HG02642 (cell line): ENCODE measurements around the gene ANKRD29.
"Not testable (repeated sequence)": the region's sequence is repeated elsewhere in the genome, so short reads cannot be mapped to it uniquely, and the experiment has no call there.

Experiments
- ATAC-seq: cut with Tn5 transposase; IDR thresholded peaks from one replicate; pipeline ENCODE4 v1.9.1; 2021; ENCODE audit warnings: mild to moderate bottlenecking; ENCODE audit not compliant: unreplicated experiment, poor library complexity

The ANKRD29 gene

DNA sequence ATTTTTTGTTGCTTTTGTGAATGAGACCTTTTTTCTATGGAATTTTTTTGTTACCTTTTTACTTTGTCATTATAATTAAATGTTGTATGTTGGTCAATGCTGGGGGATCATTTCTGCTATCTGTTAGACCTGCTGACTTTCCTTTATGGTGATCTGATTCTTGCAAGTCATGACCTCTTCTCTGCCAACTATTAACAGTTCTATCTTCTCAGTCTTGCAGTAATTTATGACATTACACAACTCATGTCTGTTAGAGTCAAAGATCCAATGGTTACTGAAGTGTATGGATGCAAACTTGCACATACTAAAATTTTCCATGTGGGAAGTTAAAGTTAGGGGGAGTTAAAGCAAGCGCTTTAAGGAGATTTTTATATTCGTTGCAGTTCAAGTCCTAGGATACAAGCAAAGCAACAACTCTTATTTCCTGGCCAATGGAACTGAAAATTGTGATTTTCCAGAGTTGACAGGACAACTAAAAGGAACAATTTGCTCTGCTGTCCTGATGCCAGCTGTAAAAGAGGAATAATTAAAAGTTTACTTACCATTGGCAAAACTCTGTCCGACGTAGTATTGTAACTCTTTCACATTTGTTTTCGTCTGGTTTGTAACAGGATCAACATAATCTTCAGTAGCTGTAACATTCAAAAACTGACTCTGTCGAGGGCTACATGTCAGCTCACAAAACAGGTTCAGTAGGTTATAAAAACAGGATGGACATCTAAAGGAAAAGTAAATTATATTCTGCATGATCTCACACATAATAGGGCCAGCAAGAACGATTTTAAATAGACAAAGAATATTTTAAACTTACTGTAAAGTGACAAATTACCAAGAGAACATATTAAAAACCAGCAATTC lies 94.2 kb downstream of the ANKRD29 start:
- no peak for ATAC-seq

- ATAC-seq = no peak
Observed at GRCh38 chr18:23567671-23568070, 95.0 kb downstream of the ANKRD29 start.

DNA sequence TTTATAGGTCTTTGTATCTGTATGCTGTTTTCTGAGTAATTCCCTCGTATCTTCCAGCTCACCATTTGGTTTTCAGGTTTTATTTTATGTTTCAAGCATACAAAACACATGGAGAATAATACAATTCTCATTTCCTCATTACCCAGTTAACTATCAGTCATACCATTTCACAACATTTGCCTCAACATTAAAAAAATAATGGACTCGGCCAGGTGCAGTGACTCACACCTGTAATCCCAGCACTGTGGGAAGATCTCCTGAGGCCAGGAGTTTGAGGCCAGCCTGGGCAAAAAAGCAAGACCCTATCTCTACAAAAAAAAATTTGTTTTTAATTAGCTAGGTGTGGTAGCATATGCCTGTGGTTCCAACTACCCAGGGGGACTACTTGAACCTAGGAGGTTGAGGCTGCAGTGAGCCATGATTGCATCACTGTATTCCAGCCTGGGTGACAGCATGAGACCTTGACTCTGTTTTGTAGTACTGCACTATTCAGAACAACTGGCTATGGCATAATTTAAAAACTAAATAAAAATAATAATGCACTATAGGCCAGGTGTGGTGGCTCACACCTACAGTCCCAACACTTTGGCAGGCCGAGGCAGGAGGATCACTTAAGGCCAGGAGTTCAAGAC lies 96.7 kb downstream of the ANKRD29 start:
- ATAC-seq = no peak

DNA sequence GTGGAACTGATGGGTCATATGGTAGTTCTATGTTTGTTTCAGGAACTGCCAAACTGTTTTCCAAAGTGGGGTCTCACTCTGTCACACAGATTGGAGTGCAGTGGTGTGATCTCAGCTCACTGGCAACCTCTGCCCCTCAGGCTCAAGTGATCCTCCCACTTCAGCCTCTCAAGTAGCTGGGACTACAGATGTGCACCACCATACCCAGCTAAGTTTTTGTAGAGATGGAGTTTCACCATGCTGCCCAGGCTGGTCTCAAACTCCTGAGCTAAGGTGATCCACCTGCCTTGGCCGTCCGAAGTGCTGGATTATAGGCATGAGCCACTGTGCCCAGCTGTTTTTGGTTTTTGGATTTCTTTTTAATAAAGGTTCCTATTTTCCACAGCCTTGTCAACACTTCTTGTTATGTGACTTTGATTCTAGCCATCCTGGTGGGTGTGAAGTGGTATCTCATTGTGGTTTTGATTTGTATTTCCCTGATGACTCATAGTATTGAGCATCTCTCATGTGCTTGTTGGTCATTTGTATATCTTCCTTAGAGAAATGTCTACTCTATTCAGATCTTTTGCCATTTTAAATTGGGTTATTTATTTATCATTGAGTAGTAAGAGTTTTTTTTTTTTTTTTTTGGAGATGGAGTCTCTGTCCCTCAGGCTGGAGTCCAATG lies 99.2 kb downstream of the ANKRD29 start:
- no peak for ATAC-seq

GRCh38 chr18:23560186-23560585 lies 102.5 kb downstream of the ANKRD29 start:
- ATAC-seq = no peak

DNA sequence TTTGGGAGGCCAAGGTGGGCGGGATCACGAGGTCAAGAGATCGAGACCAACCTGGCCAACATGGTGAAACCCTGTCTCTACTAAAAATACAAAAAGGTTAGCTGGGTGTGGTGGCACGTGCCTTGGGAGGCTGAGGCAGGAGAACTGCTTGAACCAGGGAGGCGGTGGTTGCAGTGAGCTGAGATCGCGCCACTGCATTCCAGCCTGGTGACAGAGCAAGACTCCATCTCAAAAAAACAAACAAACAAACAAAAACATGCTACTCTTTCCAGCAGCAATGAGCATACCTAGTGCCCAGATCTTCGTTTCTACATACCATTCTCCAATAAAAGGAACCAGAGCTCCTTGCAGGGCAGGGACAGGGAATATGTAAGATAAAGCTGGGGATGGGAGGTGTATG lies 105.2 kb downstream of the ANKRD29 start:
- not testable (repeated sequence) for ATAC-seq

- no peak for ATAC-seq
Observed at GRCh38 chr18:23556145-23556780, 106.4 kb downstream of the ANKRD29 start.

DNA sequence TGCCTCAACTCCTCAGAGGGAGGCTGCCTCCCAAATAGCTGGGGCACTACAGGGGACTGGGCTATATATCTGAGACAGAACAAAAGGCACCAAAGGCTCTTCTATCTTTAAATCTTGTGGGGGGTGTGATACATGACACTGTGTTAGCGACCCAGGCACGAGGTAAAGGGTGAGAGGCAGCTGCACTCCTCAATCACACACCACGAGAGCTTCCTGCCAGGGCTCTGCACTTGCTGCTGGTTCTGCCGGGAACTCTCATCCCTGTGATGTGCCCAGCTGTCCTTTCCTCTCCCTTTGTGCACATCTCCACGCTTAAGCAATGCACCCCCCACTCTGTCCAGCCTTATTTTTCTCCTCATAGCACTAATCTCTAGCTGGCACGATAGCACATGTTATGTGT lies 108.8 kb downstream of the ANKRD29 start:
- ATAC-seq = no peak

DNA sequence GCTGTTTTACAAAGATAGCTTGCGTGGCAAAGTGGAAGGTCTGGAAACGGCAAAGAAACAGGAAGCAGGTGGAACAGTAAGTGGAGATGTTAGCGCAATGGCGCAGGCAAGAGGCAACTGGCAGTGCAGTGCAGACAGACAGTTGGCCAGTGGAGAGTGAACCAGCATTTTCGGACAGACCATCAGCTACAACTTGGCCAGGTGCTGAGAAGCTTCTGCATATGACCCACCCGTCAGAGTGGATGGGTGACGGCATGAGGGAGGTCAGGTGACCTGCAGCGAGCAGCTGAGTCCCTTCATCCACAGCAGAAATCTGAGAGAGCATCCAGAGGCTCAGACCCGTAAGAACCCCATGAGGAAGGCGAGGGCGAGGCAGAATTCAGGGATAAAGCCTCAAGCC lies 110.2 kb downstream of the ANKRD29 start:
- ATAC-seq = no peak

DNA sequence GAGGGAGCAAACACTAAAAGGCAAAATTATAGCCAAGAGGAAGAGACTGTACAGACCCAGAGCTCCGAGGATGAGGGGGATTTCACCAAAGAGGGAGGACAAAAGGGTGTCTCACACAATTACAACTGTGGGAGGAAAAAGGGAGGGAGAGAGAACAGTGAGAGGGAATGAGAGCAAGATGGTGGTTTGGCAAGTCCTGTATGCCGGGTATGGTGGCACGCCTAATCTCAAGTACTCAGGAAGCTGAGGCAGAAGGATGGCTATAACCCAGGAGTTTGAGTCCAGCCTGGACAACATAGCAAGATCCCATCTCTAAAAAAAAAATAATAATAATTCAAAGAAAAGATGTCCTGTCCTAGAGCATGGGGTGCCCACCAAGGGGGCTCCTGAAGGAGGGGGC lies 110.7 kb downstream of the ANKRD29 start:
- no peak for ATAC-seq

GRCh38 chr18:23550898-23551297 lies 111.8 kb downstream of the ANKRD29 start:
- ATAC-seq = no peak
